ENCODE data around the gene EEIG1. TPM values are rescaled to one million over a fixed set of nuclear protein-coding genes. Genes with fewer than 3 reads are reported as not detected.
A peak's percentile ranks its signal among the peaks of the same experiment; 100 is the strongest.

EEIG1 gene
- total RNA-seq, 2 donors from 2014 or later: 59.2 to 75.1 TPM

DNA sequence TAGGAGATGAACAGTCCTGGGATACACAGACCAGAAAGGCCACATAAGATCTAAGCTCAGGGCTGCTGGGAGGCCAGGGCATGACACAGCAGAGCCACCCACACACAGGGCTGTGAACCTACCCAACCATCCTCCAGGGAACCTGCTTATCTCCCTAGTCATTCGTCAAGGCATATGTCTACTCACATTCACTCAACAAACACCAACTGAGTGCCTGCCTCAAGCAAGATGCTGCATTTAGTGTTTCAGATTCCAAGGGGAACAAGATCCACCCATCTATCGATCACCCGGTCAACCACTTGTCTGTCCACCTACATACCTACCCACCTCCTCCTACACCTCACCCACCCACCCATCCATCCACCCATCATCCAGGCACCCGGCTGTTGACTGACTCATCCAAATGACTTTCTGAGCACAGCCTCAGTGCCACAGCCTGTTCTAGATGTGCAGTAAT, 45.0 kb downstream of the EEIG1 start:
- Mint-ChIP-seq H3K9me3 (no peaks in the 10 kb centered on the region), H3K4me3 (peak overlapping the region; percentile 90 to 97), H3K4me1 (ENCODE audit: low read depth) (peaks cover 61% of the 10 kb centered on the region), H3K27me3 (ENCODE audit: low read depth) (no peaks in the 10 kb centered on the region), H3K27ac (peak overlapping the region; percentile 3), H3K36me3 (ENCODE audit: insufficient read depth in 2 of 2) (peaks cover 4 to 14% of the 10 kb centered on the region in 2 donors)
- ATAC-seq (replicated peaks in 1 of 2) (peak; percentile 21 to 24), DNase-seq (no peak)

DNA sequence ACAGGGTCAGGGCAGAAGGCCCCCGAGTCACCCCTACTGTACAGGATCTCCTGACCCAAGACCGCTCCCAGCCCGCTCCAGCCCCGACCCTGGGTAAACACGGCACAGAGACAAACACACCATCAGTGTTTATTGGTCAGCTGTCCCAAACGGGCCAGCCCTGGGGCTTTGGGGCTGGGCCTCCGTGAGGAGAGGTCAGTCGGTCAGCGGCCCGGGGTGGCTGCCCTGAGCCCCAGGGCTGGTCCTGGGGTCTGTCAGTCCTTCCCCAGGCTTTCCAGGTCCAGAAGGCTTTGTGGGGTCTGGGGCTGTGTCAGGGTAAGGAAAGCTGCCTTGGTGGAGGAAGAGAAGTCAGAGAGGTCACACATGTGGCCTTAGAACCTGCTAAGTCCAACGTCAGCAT, 45.8 kb downstream of the EEIG1 start:
- ATAC-seq (replicated peaks in 1 of 2): no peak
- H3K4me1 Mint-ChIP-seq (ENCODE audit: low read depth): peaks cover 65% of the 10 kb centered on the region
- peak overlapping the region; percentile 6 for H3K27ac Mint-ChIP-seq
- H3K9me3 Mint-ChIP-seq: no peaks in the 10 kb centered on the region
- H3K36me3 Mint-ChIP-seq (ENCODE audit: insufficient read depth in 2 of 2): peaks cover 4 to 12% of the 10 kb centered on the region in 2 donors
- peak overlapping the region; percentile 90 to 97 for H3K4me3 Mint-ChIP-seq
- DNase-seq: no peak
- peaks cover 3% of the 10 kb centered on the region for H3K27me3 Mint-ChIP-seq (ENCODE audit: low read depth)

DNA sequence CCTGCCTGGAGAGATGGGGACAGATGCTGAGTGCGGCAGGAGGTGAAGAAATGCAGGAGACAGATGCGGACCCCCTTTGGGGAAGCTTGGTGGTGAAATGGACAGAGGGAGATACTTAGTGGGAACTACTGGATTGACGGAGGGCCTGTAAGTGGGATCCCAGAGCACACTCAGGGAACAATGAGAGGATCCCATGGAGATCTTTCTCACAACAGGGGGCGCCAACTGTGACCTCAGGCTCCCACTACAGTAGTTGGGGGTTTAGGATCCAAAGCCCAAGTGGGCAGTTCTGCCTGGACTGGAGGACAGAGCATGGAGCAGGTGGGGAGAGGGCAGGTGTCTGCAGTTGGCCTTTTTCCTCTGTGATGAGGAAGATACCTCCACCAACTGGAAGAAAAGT, 46.5 kb downstream of the EEIG1 start:
- DNase-seq (no peak), ATAC-seq (replicated peaks in 1 of 2) (no peak)
- no peaks in the 10 kb centered on the region for H3K9me3 Mint-ChIP-seq
- no peak overlapping the region for H3K27ac Mint-ChIP-seq
- H3K4me3 Mint-ChIP-seq: peak overlapping the region; percentile 34 to 46
- H3K4me1 Mint-ChIP-seq (ENCODE audit: low read depth): peaks cover 70% of the 10 kb centered on the region
- peaks cover 5% of the 10 kb centered on the region for H3K27me3 Mint-ChIP-seq (ENCODE audit: low read depth)
- peaks cover 4 to 12% of the 10 kb centered on the region in 2 donors for H3K36me3 Mint-ChIP-seq (ENCODE audit: insufficient read depth in 2 of 2)

DNA sequence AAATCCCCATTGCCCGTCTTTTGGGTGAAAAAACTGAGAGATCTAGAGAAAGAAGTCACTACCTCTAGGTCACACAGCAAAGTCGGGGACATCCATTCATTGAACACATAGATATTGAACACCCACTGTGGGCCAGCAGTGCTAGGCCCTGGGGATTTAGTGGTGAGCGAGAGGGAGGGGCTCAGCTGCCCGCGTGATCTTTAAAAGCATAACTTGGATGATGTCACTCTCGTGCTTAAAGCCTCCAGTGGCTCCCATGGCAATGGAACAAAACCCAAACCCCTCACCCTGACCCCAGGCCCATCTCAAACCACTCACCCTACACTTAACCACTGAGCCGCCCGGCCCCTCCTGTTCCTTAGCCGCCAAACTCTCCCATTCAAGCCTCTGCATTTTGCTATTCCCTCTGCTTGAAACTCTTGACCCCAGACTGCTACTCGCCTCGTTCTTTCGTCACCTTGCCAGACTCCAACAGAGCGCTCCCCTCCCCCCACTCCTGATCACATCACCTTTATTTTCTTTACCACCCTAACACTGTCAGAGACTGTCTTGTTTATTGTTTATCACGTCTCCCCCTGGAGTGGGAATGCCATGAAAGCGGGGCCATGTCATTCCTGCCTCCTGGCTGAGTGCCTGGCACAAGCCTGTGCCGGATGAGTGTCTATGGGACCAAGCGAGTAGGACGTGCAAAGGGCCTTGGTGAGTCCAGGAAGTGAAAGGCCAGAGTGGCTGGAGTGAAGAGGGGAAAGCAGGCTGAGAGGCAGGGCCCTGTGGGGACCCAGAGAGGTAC, 49.5 kb downstream of the EEIG1 start:
- ATAC-seq (replicated peaks in 1 of 2) (peak; percentile 26), DNase-seq (no peak)
- Mint-ChIP-seq H3K4me3 (peak overlapping the region; percentile 77 to 87), H3K9me3 (no peaks in the 10 kb centered on the region), H3K4me1 (ENCODE audit: low read depth) (peaks cover 62% of the 10 kb centered on the region), H3K27ac (no peak overlapping the region), H3K36me3 (ENCODE audit: insufficient read depth in 2 of 2) (peaks cover 2 to 11% of the 10 kb centered on the region in 2 donors), H3K27me3 (ENCODE audit: low read depth) (peaks cover 17% of the 10 kb centered on the region)

Other genes starting within 250 kb of the EEIG1 start
- gene TOR2A, start 245.7 kb downstream of the EEIG1 start, total RNA-seq: 10 to 100 TPM; 12.5 to 16.4 TPM
- 10 to 100 TPM; 59.5 to 65.8 TPM for gene SH2D3C, start 202.3 kb downstream of the EEIG1 start, total RNA-seq
- gene CDK9, start 195.0 kb downstream of the EEIG1 start, total RNA-seq: 100 to 1,000 TPM in 1 of 2 donors, 10 to 100 TPM in 1; 99.4 to 105 TPM
- gene FPGS, start 178.1 kb downstream of the EEIG1 start, total RNA-seq: 10 to 100 TPM; 53.4 to 57.6 TPM
- 10 to 100 TPM; 11.1 to 14.4 TPM for gene ENG, start 126.3 kb downstream of the EEIG1 start, total RNA-seq
- gene AK1, start 103.3 kb downstream of the EEIG1 start, total RNA-seq: 10 to 100 TPM; 37.7 to 41.9 TPM
- 10 to 100 TPM; 74.4 to 75.6 TPM for gene ST6GALNAC6, start 81.4 kb downstream of the EEIG1 start, total RNA-seq
- gene ST6GALNAC4, start 63.9 kb downstream of the EEIG1 start, total RNA-seq: 10 to 100 TPM; 28.1 to 30.5 TPM
- gene PIP5KL1, start 50.2 kb downstream of the EEIG1 start, total RNA-seq: 1 to 10 TPM; 4.4 to 6.4 TPM
- gene DPM2, start 43.1 kb downstream of the EEIG1 start, total RNA-seq: 10 to 100 TPM; 44.2 to 51.1 TPM
- 10 to 100 TPM; 11.9 to 17.9 TPM for gene NAIF1, start 86.3 kb upstream of the EEIG1 start, total RNA-seq
- 10 to 100 TPM in 1 of 2 donors, 1 to 10 TPM in 1; 9.7 to 11.2 TPM for gene SLC25A25, start 87.2 kb upstream of the EEIG1 start, total RNA-seq
- gene PTGES2, start 146.7 kb upstream of the EEIG1 start, total RNA-seq: 10 to 100 TPM; 23.5 to 27.5 TPM
- not detected for gene LCN2, start 168.5 kb upstream of the EEIG1 start, total RNA-seq
- gene BBLN, start 179.3 kb upstream of the EEIG1 start, total RNA-seq: 10 to 100 TPM; 72.9 to 81.4 TPM
- gene CIZ1, start 210.6 kb upstream of the EEIG1 start, total RNA-seq: 100 to 1,000 TPM; 161 to 203 TPM
- gene DNM1, start 222.4 kb upstream of the EEIG1 start, total RNA-seq: 1 to 10 TPM in 1 of 2 donors, under 1 TPM in 1; 0.86 to 2.4 TPM